Chondrocyte (in vitro differentiated cells): Measurements from ENCODE around the gene AIF1. TPM values are rescaled to one million over a fixed set of nuclear protein-coding genes. Genes with fewer than 3 reads are reported as not detected.

Experiments used
- DNase-seq: peaks from one replicate; pipeline ENCODE4 v3.0.0; 2021; ENCODE audit warnings: mixed read lengths, low spot score
- H3K27ac Mint-ChIP-seq: one replicate; pipeline ENCODE4 v1.8.0; 2021; ENCODE audit warnings: mild to moderate bottlenecking, moderate library complexity, mixed read lengths; ENCODE audit not compliant: unreplicated experiment
- H3K27me3 Mint-ChIP-seq: 2 replicates; pipeline ENCODE4 v1.8.0; 2021; ENCODE audit warnings: low read depth, mixed read lengths
- H3K36me3 Mint-ChIP-seq: 2 replicates; pipeline ENCODE4 v1.8.0; 2021; ENCODE audit warnings: low read depth, mixed read lengths
- H3K4me1 Mint-ChIP-seq: 2 replicates; pipeline ENCODE4 v1.8.0; 2021; ENCODE audit warnings: low read depth, mild to moderate bottlenecking, mixed read lengths
- H3K4me3 Mint-ChIP-seq: one replicate; pipeline ENCODE4 v1.8.0; 2021; ENCODE audit warnings: mild to moderate bottlenecking, moderate library complexity, mixed read lengths; ENCODE audit not compliant: unreplicated experiment
- H3K9me3 Mint-ChIP-seq: 2 replicates; pipeline ENCODE4 v1.8.0; 2021; ENCODE audit warnings: low read depth, mixed read lengths
- CTCF ChIP-seq: fragments of 200-600 bp; sonication (generic); IDR thresholded peaks from 2 replicates; pipeline ENCODE4 v1.5.0; 2021; ENCODE audit warnings: antibody characterized with exemption, mild to moderate bottlenecking, moderate library complexity
- total RNA-seq: library from RNA; stranded (reverse); gene quantifications from 3 replicates; pipeline ENCODE4 v1.2.1, GENCODE V29; 2021

The AIF1 gene
- total RNA-seq, 1 donor from 2014 or later: not detected

DNA sequence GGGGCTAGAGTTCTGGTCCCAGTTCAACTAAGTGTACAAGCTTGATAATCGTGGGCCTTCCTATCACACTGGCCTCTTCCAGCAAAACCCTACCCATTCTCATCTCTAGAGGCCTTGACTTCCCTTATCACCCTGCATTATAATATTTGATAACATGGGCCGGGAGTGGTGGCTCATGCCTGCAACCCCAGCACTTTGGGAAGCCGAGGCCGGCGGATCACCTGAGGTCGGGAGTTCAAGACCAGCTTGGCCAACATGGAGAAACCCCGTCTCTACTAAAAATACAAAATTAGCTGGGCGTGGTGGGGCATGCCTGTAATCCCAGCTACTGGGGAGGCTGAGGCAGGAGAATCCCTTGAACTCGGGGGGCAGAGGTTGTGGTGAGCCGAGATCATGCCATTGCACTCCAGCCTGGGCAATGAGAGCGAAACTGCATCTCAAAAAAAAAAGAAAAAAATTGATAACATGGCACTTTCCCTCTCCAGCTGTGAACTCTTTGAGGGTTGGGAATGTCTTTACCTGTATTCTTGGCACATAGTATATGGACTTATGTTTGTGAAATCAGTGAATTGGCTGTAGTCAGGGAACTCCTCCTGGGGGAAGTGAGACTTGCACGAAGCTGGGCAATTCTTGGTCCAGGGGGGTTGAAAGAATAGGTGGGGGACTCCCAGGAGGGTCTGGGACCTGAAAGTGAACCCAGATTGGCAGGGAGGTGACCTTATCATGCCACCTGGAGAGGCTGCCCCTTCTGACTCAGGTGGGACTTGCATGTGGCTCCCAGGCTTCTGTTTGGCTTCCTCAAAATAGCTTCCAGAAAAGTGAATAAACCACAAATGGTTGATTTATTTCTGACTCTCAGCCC is 46.5 kb downstream of the AIF1 start:
- peak overlapping the region; percentile 83 for H3K4me3 Mint-ChIP-seq
- TF ChIP-seq CTCF: no peak
- no peaks in the 10 kb centered on the region for H3K9me3 Mint-ChIP-seq
- peaks cover 2% of the 10 kb centered on the region for H3K36me3 Mint-ChIP-seq
- no peak for DNase-seq
- H3K27ac Mint-ChIP-seq: peak overlapping the region; percentile 82
- H3K4me1 Mint-ChIP-seq: peaks cover 67% of the 10 kb centered on the region
- no peaks in the 10 kb centered on the region for H3K27me3 Mint-ChIP-seq

DNA sequence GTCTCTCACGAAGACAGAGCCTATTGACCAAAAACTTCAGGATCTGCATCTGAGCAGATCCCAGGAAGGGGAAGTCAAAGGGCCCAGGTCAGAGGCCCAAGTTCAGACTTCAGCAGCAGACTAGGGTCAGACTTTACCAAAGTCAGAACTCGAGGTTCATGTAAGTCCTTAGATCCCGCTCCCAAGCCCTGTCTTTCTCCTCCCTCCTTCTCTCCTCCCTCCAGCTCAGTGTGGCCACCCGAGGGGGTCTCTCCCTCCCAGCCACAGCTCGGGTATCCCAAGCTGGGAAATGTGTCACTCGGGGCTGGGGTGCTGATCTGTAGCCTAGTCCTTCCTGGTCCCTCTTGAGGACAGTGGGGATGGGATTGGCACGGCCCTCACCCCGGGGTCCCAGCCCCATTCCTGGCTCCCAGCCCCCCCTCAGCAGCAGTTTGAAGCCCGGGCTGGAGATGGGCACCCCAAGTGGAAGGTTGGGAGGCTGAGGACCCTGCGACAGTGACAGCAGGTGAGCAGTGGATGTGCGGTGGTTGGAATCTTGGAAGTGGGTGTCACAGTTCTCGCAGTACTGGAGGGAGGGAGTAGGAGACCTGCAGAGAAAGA is 47.2 kb downstream of the AIF1 start:
- peaks cover 72% of the 10 kb centered on the region for H3K4me1 Mint-ChIP-seq
- peak overlapping the region; percentile 12 for H3K27ac Mint-ChIP-seq
- peaks cover 2% of the 10 kb centered on the region for H3K36me3 Mint-ChIP-seq
- DNase-seq: no peak
- H3K9me3 Mint-ChIP-seq: no peaks in the 10 kb centered on the region
- no peaks in the 10 kb centered on the region for H3K27me3 Mint-ChIP-seq
- TF ChIP-seq CTCF: no peak
- no peak overlapping the region for H3K4me3 Mint-ChIP-seq

DNA sequence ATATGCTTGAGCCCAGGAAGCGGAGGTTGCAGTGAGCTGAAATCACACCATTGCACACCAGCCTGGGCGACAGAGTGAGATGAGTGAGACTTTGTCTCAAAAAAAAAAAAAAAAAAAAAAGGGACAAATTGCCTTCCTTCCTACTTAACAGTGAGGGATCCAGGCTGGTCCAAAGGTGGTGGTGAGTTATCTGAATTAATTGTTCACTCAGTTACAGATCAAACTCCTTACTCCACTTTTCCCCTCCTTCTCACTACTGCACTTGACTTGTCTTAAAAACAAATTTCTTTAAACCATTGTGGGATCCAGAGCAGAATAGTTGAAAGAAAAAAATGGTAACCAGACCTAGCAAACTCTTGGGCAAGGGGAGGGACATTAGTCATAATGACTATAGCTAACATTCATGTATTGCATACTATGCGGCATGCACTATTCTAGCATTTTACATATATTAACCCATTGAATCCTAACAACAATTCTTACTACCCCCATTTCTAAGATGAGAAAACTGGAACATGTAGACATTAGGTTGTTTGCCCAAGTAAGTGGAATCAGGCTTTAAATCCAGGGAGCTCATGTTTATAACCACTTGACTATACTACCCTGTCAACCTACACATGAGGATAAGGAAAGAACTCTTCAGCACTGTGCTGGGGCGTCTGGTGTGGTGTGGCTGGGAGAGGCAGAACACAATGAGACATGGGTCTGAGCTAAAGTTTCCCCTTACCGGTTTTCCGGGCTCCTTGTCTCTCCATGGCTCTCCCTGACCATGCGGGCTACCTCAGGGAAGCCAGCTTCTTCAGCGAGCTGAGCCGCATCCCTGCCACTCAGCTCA is 48.3 kb downstream of the AIF1 start:
- H3K4me3 Mint-ChIP-seq: peak overlapping the region; percentile 87
- H3K4me1 Mint-ChIP-seq: peaks cover 69% of the 10 kb centered on the region
- peaks cover 9% of the 10 kb centered on the region for H3K36me3 Mint-ChIP-seq
- no peak for DNase-seq
- TF ChIP-seq CTCF: no peak
- no peaks in the 10 kb centered on the region for H3K27me3 Mint-ChIP-seq
- no peaks in the 10 kb centered on the region for H3K9me3 Mint-ChIP-seq
- peak overlapping the region; percentile 98 for H3K27ac Mint-ChIP-seq

DNA sequence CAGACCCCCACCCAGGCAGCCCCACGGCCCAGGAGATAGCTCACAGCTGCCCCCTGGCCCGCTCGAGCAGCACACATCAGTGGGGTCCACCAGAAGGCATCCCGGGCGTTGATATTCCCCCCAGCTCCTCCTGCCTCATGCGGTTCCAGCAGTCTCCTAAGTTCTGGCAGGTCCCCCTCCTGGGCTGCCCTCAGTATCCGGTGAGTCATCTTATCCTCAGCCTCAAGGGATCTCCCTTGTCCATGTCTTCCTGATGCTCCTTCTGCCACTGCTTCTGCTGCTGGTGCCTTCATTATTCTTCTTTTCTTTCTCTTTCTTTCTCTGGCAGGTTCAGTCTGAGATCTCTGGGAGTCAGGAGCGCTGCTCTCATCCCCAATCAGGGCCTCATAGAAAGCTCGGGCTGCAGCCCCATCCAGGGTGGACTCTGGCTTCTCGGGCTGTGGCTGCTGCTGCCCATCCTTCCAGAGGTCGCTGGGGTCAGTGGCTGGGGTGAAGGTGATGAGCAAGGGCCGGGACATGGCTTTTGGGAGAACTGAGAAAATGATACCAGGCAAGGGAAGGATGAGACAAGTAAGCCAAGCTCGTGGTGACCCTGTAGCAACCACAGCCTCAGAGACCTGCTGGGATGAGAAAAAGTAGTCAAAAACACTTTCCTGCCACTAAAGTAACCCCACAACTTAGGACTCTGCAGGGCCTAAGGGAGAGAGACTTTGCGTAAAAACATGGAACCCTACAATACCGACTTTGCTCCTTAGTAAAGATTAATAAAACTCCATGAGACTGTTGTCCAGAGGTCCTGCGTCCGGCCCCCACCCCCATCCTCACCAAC is 49.1 kb downstream of the AIF1 start:
- no peak for TF ChIP-seq CTCF
- H3K36me3 Mint-ChIP-seq: peaks cover 16% of the 10 kb centered on the region
- DNase-seq: no peak
- H3K4me1 Mint-ChIP-seq: peaks cover 60% of the 10 kb centered on the region
- H3K27me3 Mint-ChIP-seq: no peaks in the 10 kb centered on the region
- H3K27ac Mint-ChIP-seq: peak overlapping the region; percentile 98
- H3K4me3 Mint-ChIP-seq: peak overlapping the region; percentile 87
- no peaks in the 10 kb centered on the region for H3K9me3 Mint-ChIP-seq
